ENCODE data around the gene ADNP.

DNA sequence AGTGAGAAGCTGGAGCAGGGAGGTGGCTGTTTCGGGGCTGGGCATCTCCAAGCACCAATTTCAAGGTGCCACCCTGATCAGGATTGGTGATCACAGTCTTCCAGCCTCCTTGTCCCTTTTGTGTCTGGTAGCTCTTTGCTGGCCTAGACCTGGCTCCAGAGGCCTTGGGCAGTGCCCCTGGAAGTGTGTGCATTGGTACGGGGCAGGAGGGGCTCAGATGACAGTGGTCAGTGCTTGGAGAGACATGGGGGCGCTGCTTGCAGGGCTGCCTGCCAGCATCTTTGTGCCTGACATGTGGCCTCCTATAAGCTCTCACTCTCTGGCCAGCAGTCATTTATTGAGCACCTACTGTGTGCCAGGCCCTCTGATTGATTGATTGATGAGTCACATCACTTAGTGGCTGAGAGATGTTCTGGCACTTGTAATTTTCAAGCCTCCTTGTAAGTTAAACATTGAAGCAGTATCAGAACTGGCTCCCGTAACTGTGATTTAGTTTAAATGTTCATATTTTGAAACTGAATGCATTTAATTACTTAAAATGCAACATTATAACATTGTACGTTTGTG, 74.7 kb downstream of the ADNP start:
- TF ChIP-seq, protein P1, sequence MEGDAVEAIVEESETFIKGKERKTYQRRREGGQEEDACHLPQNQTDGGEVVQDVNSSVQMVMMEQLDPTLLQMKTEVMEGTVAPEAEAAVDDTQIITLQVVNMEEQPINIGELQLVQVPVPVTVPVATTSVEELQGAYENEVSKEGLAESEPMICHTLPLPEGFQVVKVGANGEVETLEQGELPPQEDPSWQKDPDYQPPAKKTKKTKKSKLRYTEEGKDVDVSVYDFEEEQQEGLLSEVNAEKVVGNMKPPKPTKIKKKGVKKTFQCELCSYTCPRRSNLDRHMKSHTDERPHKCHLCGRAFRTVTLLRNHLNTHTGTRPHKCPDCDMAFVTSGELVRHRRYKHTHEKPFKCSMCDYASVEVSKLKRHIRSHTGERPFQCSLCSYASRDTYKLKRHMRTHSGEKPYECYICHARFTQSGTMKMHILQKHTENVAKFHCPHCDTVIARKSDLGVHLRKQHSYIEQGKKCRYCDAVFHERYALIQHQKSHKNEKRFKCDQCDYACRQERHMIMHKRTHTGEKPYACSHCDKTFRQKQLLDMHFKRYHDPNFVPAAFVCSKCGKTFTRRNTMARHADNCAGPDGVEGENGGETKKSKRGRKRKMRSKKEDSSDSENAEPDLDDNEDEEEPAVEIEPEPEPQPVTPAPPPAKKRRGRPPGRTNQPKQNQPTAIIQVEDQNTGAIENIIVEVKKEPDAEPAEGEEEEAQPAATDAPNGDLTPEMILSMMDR (IDR thresholded peaks at IDR 0.05; ENCODE audit: poor library complexity, severe bottlenecking): no peak
- TF ChIP-seq EZH2 (IDR thresholded peaks at IDR 0.05; ENCODE audit: borderline replicate concordance, insufficient read depth, low read length, poor library complexity, severe bottlenecking) (no peak), POLR2AphosphoS5 (IDR thresholded peaks at IDR 0.05) (no peak), TAF1 (IDR thresholded peaks at IDR 0.05; ENCODE audit: low read depth) (no peak), EP300 (conservative IDR thresholded peaks at IDR 0.05; ENCODE audit: poor library complexity, severe bottlenecking) (no peak), SMC3 (conservative IDR thresholded peaks at IDR 0.05; ENCODE audit: poor library complexity) (no peak), MXI1 (conservative IDR thresholded peaks at IDR 0.05; ENCODE audit: poor library complexity, severe bottlenecking) (no peak), RAD21 (conservative IDR thresholded peaks at IDR 0.05) (no peak)
- TF ChIP-seq, protein P2, sequence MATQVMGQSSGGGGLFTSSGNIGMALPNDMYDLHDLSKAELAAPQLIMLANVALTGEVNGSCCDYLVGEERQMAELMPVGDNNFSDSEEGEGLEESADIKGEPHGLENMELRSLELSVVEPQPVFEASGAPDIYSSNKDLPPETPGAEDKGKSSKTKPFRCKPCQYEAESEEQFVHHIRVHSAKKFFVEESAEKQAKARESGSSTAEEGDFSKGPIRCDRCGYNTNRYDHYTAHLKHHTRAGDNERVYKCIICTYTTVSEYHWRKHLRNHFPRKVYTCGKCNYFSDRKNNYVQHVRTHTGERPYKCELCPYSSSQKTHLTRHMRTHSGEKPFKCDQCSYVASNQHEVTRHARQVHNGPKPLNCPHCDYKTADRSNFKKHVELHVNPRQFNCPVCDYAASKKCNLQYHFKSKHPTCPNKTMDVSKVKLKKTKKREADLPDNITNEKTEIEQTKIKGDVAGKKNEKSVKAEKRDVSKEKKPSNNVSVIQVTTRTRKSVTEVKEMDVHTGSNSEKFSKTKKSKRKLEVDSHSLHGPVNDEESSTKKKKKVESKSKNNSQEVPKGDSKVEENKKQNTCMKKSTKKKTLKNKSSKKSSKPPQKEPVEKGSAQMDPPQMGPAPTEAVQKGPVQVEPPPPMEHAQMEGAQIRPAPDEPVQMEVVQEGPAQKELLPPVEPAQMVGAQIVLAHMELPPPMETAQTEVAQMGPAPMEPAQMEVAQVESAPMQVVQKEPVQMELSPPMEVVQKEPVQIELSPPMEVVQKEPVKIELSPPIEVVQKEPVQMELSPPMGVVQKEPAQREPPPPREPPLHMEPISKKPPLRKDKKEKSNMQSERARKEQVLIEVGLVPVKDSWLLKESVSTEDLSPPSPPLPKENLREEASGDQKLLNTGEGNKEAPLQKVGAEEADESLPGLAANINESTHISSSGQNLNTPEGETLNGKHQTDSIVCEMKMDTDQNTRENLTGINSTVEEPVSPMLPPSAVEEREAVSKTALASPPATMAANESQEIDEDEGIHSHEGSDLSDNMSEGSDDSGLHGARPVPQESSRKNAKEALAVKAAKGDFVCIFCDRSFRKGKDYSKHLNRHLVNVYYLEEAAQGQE (IDR thresholded peaks at IDR 0.05; ENCODE audit: borderline replicate concordance): no peak

Measured in neural cell (in vitro differentiated cells).